ENCODE measurements around the gene TMX4. TPM values are rescaled to one million over a fixed set of nuclear protein-coding genes. Genes with fewer than 3 reads are reported as not detected.

Gene TMX4
- total RNA-seq, 1 experiment from 2014 or later, result 12.0 TPM

DNA sequence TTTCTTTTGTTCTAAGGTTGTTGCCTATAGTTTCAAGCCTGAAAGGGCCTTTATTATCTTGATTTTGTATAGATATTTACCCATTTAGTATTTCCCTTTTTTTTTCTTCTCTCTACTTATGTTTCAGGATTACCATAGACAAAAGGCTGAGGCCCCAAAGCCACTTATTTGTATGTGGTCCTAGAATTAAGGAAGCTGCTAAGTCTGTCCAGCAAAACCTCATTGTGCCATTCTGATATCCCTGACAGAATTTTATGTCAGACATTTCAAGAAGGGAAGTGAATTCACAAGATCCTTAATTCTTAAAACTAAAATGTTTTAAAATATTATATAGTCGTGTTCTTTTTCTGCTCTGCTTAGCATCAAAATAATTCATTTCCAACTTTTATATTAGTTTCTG, 86.2 kb downstream of the TMX4 start:
- H3K9me2 ChIP-seq (ENCODE audit: insufficient read depth), result no peaks in the 10 kb centered on the region
- intact Hi-C loops (cut with micrococcal nuclease), result no loop called here
- H3K27ac ChIP-seq (ENCODE audit: low read depth, low read length), result no peak overlapping the region
- H2AFZ ChIP-seq (ENCODE audit: low read depth, low read length, poor library complexity, severe bottlenecking), result no peak overlapping the region
- DNase-seq (ENCODE audit: low read depth, low spot score) (no peak), ATAC-seq (no peak)
- H3K4me3 ChIP-seq (replicated peaks in 1 of 2; ENCODE audit: low read depth in 1 of 2, low read length in 2 of 2), result no peak overlapping the region
- H3K9ac ChIP-seq (ENCODE audit: low read length), result no peak overlapping the region
- H3K4me1 ChIP-seq (ENCODE audit: control insufficient read depth in 1 of 2, insufficient read depth in 2 of 2, low read length in 2 of 2), result peaks cover 0 to 4% of the 10 kb centered on the region in 2 experiments; a peak in 1 of 4 replicates
- ChIA-PET CTCF (no interaction called here), RAD21 (ENCODE audit: low non-redundant PET in 1 of 2, low total read pairs in 2 of 2, uncharacterized antibody in 2 of 2, unreplicated experiment in 2 of 2) (no interaction called here), POLR2A (no interaction called here)
- BruUV-seq (replicated peaks), result no TSS peak
- no peak overlapping the region for H3K4me2 ChIP-seq (ENCODE audit: low read length)
- no peaks in the 10 kb centered on the region for H3K36me3 ChIP-seq (ENCODE audit: control insufficient read depth in 1 of 2, insufficient read depth in 2 of 2, low read length in 2 of 2)
- TF ChIP-seq, protein P1, sequence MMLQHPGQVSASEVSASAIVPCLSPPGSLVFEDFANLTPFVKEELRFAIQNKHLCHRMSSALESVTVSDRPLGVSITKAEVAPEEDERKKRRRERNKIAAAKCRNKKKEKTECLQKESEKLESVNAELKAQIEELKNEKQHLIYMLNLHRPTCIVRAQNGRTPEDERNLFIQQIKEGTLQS (IDR thresholded peaks at IDR 0.05), result no peak
- TF ChIP-seq, protein P2, sequence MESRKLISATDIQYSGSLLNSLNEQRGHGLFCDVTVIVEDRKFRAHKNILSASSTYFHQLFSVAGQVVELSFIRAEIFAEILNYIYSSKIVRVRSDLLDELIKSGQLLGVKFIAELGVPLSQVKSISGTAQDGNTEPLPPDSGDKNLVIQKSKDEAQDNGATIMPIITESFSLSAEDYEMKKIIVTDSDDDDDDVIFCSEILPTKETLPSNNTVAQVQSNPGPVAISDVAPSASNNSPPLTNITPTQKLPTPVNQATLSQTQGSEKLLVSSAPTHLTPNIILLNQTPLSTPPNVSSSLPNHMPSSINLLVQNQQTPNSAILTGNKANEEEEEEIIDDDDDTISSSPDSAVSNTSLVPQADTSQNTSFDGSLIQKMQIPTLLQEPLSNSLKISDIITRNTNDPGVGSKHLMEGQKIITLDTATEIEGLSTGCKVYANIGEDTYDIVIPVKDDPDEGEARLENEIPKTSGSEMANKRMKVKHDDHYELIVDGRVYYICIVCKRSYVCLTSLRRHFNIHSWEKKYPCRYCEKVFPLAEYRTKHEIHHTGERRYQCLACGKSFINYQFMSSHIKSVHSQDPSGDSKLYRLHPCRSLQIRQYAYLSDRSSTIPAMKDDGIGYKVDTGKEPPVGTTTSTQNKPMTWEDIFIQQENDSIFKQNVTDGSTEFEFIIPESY (IDR thresholded peaks at IDR 0.05; ENCODE audit: extremely low read depth, insufficient replicate concordance, low read length), result no peak
- TF ChIP-seq YY1 (IDR thresholded peaks at IDR 0.05; ENCODE audit: extremely low read depth, insufficient replicate concordance, low read depth, low read length), result no peak
- no peak for TF ChIP-seq EZH2 (IDR thresholded peaks at IDR 0.05)
- TF ChIP-seq ZNF274 (IDR thresholded peaks at IDR 0.05; ENCODE audit: low read depth, low read length), result no peak
- no peak for TF ChIP-seq SP1 (IDR thresholded peaks at IDR 0.05; ENCODE audit: low read depth)
- TF ChIP-seq POLR2A (IDR thresholded peaks at IDR 0.05; ENCODE audit: borderline replicate concordance, extremely low read depth, insufficient read depth, insufficient read length), result no peak
- TF ChIP-seq JUND (IDR thresholded peaks at IDR 0.05), result no peak
- TF ChIP-seq, protein P3, sequence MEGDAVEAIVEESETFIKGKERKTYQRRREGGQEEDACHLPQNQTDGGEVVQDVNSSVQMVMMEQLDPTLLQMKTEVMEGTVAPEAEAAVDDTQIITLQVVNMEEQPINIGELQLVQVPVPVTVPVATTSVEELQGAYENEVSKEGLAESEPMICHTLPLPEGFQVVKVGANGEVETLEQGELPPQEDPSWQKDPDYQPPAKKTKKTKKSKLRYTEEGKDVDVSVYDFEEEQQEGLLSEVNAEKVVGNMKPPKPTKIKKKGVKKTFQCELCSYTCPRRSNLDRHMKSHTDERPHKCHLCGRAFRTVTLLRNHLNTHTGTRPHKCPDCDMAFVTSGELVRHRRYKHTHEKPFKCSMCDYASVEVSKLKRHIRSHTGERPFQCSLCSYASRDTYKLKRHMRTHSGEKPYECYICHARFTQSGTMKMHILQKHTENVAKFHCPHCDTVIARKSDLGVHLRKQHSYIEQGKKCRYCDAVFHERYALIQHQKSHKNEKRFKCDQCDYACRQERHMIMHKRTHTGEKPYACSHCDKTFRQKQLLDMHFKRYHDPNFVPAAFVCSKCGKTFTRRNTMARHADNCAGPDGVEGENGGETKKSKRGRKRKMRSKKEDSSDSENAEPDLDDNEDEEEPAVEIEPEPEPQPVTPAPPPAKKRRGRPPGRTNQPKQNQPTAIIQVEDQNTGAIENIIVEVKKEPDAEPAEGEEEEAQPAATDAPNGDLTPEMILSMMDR (IDR thresholded peaks at IDR 0.05 in 2 of 3, conservative IDR thresholded peaks at IDR 0.05 in 1 of 3; ENCODE audit: borderline replicate concordance in 1 of 3, insufficient read depth in 1 of 3, low read depth in 2 of 3, low read length in 2 of 3), result no peak
- no peaks in the 10 kb centered on the region for H4K20me1 ChIP-seq (ENCODE audit: insufficient read depth)
- H3K9me3 ChIP-seq (ENCODE audit: control insufficient read depth in 1 of 2, insufficient read depth in 1 of 2, low read depth in 1 of 2, low read length in 2 of 2), result no peaks in the 10 kb centered on the region
- H3K79me2 ChIP-seq (ENCODE audit: insufficient read depth, low read length), result no peaks in the 10 kb centered on the region
- peaks cover 5% of the 10 kb centered on the region; the same call in 1 of the 2 replicates for H3K27me3 ChIP-seq (ENCODE audit: insufficient read depth, low read length)

Measured in HCT116 (cell line).